Measurements from ENCODE around the gene CREBZF. TPM values are rescaled to one million over a fixed set of nuclear protein-coding genes. Genes with fewer than 3 reads are reported as not detected.

The CREBZF gene
- total and polyA plus RNA-seq, 2 donors (not counting 1 experiment from before 2014, with no cell fraction given), result 64.9 to 109 TPM

Other genes with a start within 250 kb of the CREBZF start
- gene DLG2, start 37.8 kb downstream of the CREBZF start, total RNA-seq, result 5.4 and 5.8 TPM in 2 replicates
- 0.54 and 0.71 TPM in 2 replicates for gene DLG2, start 37.8 kb downstream of the CREBZF start, polyA plus RNA-seq
- gene TMEM126B, start 36.5 kb downstream of the CREBZF start, total RNA-seq, result 37.2 and 38.5 TPM in 2 replicates
- 17.7 and 21.7 TPM in 2 replicates for gene TMEM126B, start 36.5 kb downstream of the CREBZF start, polyA plus RNA-seq
- gene TMEM126A, start 17.2 kb downstream of the CREBZF start, total RNA-seq, result 13.0 and 15.8 TPM in 2 replicates
- gene TMEM126A, start 17.2 kb downstream of the CREBZF start, polyA plus RNA-seq, result 15.6 and 19.1 TPM in 2 replicates
- gene CCDC89, start 21.1 kb upstream of the CREBZF start, total RNA-seq, result not detected in 2 replicates
- not detected in 2 replicates for gene CCDC89, start 21.1 kb upstream of the CREBZF start, polyA plus RNA-seq
- 2.3 and 2.9 TPM in 2 replicates for gene SYTL2, start 146.0 kb upstream of the CREBZF start, total RNA-seq
- gene SYTL2, start 146.0 kb upstream of the CREBZF start, polyA plus RNA-seq, result 0.68 and 0.86 TPM in 2 replicates
- not detected in 2 replicates for gene CCDC83, start 190.3 kb upstream of the CREBZF start, total RNA-seq
- gene CCDC83, start 190.3 kb upstream of the CREBZF start, polyA plus RNA-seq, result not detected in 2 replicates

Data from B cell (primary cell).